Endothelial cell of umbilical vein (primary cell): ENCODE results near the gene CNOT6. TPM values are rescaled to one million over a fixed set of nuclear protein-coding genes. Genes with fewer than 3 reads are reported as not detected.

ENCODE experiments used
- BruUV-seq: library from RNA; stranded (reverse); fragments of 400-500 nt; replicated peaks from 2 replicates; lab custom pipeline; 2021; lab: Mats Ljungman, UMichigan
- CTCF ChIA-PET: fragments of 300-600, 350-600 bp; sonication (Branson Sonifier 250); formaldehyde crosslinking; loops from one replicate; lab custom pipeline; 2021; ENCODE audit warnings: antibody characterized with exemption, inconsistent platforms; lab: Charles Lee
- POLR2A ChIA-PET: fragments of 300-600, 350-600 bp; sonication (Branson Sonifier 250); formaldehyde crosslinking; loops from one replicate; lab custom pipeline; 2021; ENCODE audit warnings: antibody characterized with exemption, inconsistent platforms; lab: Charles Lee
- DNase-seq: peaks from one replicate; pipeline ENCODE4 v3.0.0-alpha.2; 2011; ENCODE audit warnings: low read depth, low spot score
- FAIRE-seq: peaks from 2 replicates; lab custom pipeline; 2011; peaks lifted over from hg19 to GRCh38; lab: Jason Lieb, UNC
- H2AFZ ChIP-seq: 2 replicates; pipeline ENCODE4 v1.6.0; 2012; ENCODE audit warnings: low read depth, low read length, control low read depth, inconsistent platforms
- H3K27ac ChIP-seq: 2 replicates; pipeline ENCODE4 v1.5.1; 2011; ENCODE audit warnings: low read depth, mild to moderate bottlenecking, control low read depth, low read length, moderate library complexity; ENCODE audit not compliant: insufficient read depth
- H3K27me3 ChIP-seq, 2 experiments: 2 replicates each; pipeline versions ENCODE4 v1.6.0 to v1.6.1; 2011; ENCODE audit warnings: low read length in 2 of 2, mixed read lengths in 1 of 2; ENCODE audit not compliant: control insufficient read depth in 2 of 2, insufficient read depth in 2 of 2
- H3K36me3 ChIP-seq, 2 experiments: 2 replicates in 1 of 2; 3 replicates in 1 of 2; pipeline ENCODE4 v1.5.1; 2011; ENCODE audit warnings: low read length in 2 of 2, mild to moderate bottlenecking in 1 of 2, moderate library complexity in 1 of 2; ENCODE audit not compliant: control insufficient read depth in 2 of 2, insufficient read depth in 2 of 2; ENCODE audit errors: extremely low read depth in 1 of 2
- H3K4me1 ChIP-seq: 3 replicates; pipeline ENCODE4 v1.5.1; 2011; ENCODE audit warnings: mild to moderate bottlenecking, low read length; ENCODE audit not compliant: control insufficient read depth, insufficient read depth; ENCODE audit errors: extremely low read depth
- H3K4me2 ChIP-seq: 2 replicates; pipeline ENCODE4 v1.6.1; 2011; ENCODE audit warnings: low read length, control low read depth, mixed read lengths; ENCODE audit not compliant: insufficient read depth
- H3K4me3 ChIP-seq, 3 experiments: fragments of 200-600 bp in 1 of 3; sonication (generic), shearing (Covaris generic) in 1 of 3; replicated peaks in 1 of 3; 2 replicates each; pipeline ENCODE4 v1.5.1; 2011 to 2016; ENCODE audit warnings: control low read depth in 3 of 3, low read length in 3 of 3, mild to moderate bottlenecking in 2 of 3, inconsistent platforms in 1 of 3, low read depth in 1 of 3, moderate library complexity in 1 of 3; ENCODE audit not compliant: insufficient read depth in 1 of 3
- H3K79me2 ChIP-seq: 2 replicates; pipeline ENCODE4 v1.6.0; 2012; ENCODE audit warnings: low read length, inconsistent platforms; ENCODE audit not compliant: control insufficient read depth, insufficient read depth
- H3K9ac ChIP-seq: replicated peaks from 2 replicates; pipeline ENCODE3; 2011; ENCODE audit warnings: low read length, control low read depth; ENCODE audit not compliant: insufficient read depth; ENCODE audit errors: extremely low read depth
- H3K9me1 ChIP-seq: replicated peaks from 3 replicates; pipeline ENCODE4 v1.6.0; 2011; ENCODE audit warnings: mild to moderate bottlenecking, low read length; ENCODE audit not compliant: control insufficient read depth, insufficient read depth; ENCODE audit errors: extremely low read depth
- H3K9me3 ChIP-seq: replicated peaks from 2 replicates; pipeline ENCODE4 v1.5.1; 2012; ENCODE audit warnings: low read length, inconsistent platforms; ENCODE audit not compliant: control insufficient read depth, insufficient read depth
- H4K20me1 ChIP-seq: replicated peaks from 2 replicates; pipeline ENCODE3; 2011; ENCODE audit warnings: mild to moderate bottlenecking, low read length; ENCODE audit not compliant: control insufficient read depth, insufficient read depth; ENCODE audit errors: extremely low read depth
- EZH2 ChIP-seq: IDR thresholded peaks from 2 replicates; pipeline ENCODE4 v1.6.1; 2012; ENCODE audit warnings: borderline replicate concordance, low read depth, mild to moderate bottlenecking, moderate library complexity, low read length, inconsistent platforms; ENCODE audit not compliant: severe bottlenecking
- FOS ChIP-seq: IDR thresholded peaks from 2 replicates; pipeline ENCODE4 v1.6.1; 2011; ENCODE audit warnings: mild to moderate bottlenecking, low read length, moderate library complexity, borderline replicate concordance; ENCODE audit not compliant: insufficient read depth
- GATA2 ChIP-seq: IDR thresholded peaks from 2 replicates; pipeline ENCODE4 v1.7.0; 2011; ENCODE audit warnings: low read depth, mild to moderate bottlenecking, moderate library complexity, mixed read lengths, low read length; ENCODE audit not compliant: insufficient read length, insufficient read depth
- JUN ChIP-seq: IDR thresholded peaks from 2 replicates; pipeline ENCODE4 v1.6.1; 2011; ENCODE audit warnings: borderline replicate concordance, low read depth; ENCODE audit not compliant: insufficient read length, insufficient read depth
- MYC ChIP-seq: IDR thresholded peaks from one replicate; pipeline ENCODE4 v1.6.1; 2011; ENCODE audit warnings: mild to moderate bottlenecking, low read depth, low read length
- POLR2A ChIP-seq: IDR thresholded peaks from 2 replicates; pipeline ENCODE4 v1.6.1; 2012; ENCODE audit warnings: low read depth, mild to moderate bottlenecking, control low read depth, low read length
- POLR2AphosphoS5 ChIP-seq: IDR thresholded peaks from 2 replicates; pipeline ENCODE4 v1.6.1; 2012; ENCODE audit warnings: low read depth, mild to moderate bottlenecking, control low read depth, low read length, moderate library complexity; ENCODE audit not compliant: insufficient read depth
- dilution Hi-C: fragments of 300-500 bp; cut with MboI; formaldehyde crosslinking; loops from one replicate; pipeline ENCODE4 v1.15.0; 2019; ENCODE audit warnings: low sequenced_read_pairs; ENCODE audit not compliant: extremely low pct_ligation_motif_present
- intact Hi-C: fragments of 100-400 bp; cut with micrococcal nuclease; formaldehyde crosslinking; loops from one replicate; pipeline ENCODE4 v1.10.0; 2022
- polyA plus RNA-seq, 4 experiments: library from polyadenylated mRNA; depleted of rRNA in 3 of 4; stranded (reverse) in 3 of 4; unstranded in 1 of 4; fragments of >200 nt; gene quantifications; 2 replicates each; pipeline versions ENCODE4 v1.2.1 to v1.2.3, GENCODE V29; 2011 to 2012; ENCODE audit warnings: missing spikeins in 1 of 4
- total RNA-seq: library from RNA; stranded (reverse); gene quantifications from 2 replicates; pipeline ENCODE4 v1.2.3, GENCODE V29; 2021
- TF ChIP-seq, protein P1 (sequence below): IDR thresholded peaks from 2 replicates; pipeline ENCODE4 v1.6.1; 2011; ENCODE audit not compliant: insufficient read depth, insufficient read length
- TF ChIP-seq, protein P2 (sequence below), 2 donors: IDR thresholded peaks; 1 replicate in 1 of 2; 2 replicates in 1 of 2; pipeline ENCODE4 v1.5.1; 2011; ENCODE audit warnings: low read length in 2 of 2, mild to moderate bottlenecking in 2 of 2, moderate library complexity in 2 of 2, control low read depth in 1 of 2, inconsistent platforms in 1 of 2, low read depth in 1 of 2; ENCODE audit not compliant: insufficient read depth in 1 of 2; ENCODE audit errors: extremely low read depth in 1 of 2

CNOT6 gene
- total and polyA plus RNA-seq, 2 donors (not counting 3 experiments of a cell fraction or from before 2014, with no cell fraction given) = 9.2 to 33.8 TPM

DNA sequence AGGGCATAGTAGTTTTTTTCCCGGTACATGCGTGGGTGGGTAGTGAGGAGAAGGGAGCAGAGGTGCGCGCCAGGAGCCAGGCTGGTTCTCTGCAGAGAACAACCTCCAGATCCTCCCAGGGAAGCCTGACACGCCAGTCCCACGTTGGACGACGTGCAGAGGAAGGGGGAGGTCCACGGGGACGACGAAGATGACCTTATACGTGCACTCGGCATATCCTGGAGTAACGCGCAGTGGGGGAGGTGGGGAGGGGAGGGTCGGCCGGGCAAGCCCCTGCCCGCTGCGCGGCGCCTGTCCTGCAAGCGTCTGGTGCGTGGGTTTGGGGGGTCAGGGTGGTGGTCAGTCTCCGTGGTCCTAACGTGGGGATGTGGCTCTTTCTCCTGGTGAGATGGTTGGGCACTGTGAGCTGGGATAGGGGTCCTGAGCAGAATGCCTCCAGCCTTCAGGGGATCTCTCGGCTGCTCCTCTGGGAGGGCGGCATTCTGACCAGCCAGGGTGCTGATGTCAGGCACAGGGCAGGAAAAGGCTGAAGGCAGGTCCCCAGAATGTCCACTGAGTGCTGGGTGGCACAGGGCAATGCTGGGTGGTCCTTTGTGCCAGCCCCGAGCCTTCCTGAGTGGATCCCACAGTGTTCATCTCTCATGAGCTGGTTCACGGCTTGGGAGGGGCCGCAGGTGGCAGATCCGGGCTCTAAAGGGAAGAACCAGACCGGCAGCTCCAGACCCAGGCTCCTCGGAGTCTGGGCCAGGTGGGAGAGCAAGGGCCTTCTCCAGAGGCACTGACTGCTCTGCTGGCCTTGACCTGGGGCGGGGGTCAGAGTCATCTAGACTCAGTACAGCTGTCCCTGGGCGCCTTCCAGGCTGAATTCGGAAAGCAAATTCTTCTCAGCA, 107.7 kb downstream of the CNOT6 start:
- no peak for FAIRE-seq
- H3K4me1 ChIP-seq = peaks cover 3% of the 10 kb centered on the region
- H3K4me3 ChIP-seq = no peak overlapping the region
- no peaks in the 10 kb centered on the region for H4K20me1 ChIP-seq
- ChIA-PET CTCF (no interaction called here), POLR2A (interaction anchor here (0.6 kb wide), 1 partner anchor 914 kb away, joined by 3 read pairs; no protein-coding TSS in a partner anchor)
- no peaks in the 10 kb centered on the region for H3K9me1 ChIP-seq
- dilution Hi-C loops (no loop called here), intact Hi-C loops (no loop called here)
- no peak overlapping the region for H3K27ac ChIP-seq
- no peak overlapping the region for H3K4me2 ChIP-seq
- TSS peak; percentile 57 for BruUV-seq
- H3K79me2 ChIP-seq = no peaks in the 10 kb centered on the region
- no peaks in the 10 kb centered on the region for H3K27me3 ChIP-seq
- H3K36me3 ChIP-seq = no peaks in the 10 kb centered on the region
- TF ChIP-seq, protein P1, sequence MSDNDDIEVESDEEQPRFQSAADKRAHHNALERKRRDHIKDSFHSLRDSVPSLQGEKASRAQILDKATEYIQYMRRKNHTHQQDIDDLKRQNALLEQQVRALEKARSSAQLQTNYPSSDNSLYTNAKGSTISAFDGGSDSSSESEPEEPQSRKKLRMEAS = no peak
- TF ChIP-seq, protein P2, sequence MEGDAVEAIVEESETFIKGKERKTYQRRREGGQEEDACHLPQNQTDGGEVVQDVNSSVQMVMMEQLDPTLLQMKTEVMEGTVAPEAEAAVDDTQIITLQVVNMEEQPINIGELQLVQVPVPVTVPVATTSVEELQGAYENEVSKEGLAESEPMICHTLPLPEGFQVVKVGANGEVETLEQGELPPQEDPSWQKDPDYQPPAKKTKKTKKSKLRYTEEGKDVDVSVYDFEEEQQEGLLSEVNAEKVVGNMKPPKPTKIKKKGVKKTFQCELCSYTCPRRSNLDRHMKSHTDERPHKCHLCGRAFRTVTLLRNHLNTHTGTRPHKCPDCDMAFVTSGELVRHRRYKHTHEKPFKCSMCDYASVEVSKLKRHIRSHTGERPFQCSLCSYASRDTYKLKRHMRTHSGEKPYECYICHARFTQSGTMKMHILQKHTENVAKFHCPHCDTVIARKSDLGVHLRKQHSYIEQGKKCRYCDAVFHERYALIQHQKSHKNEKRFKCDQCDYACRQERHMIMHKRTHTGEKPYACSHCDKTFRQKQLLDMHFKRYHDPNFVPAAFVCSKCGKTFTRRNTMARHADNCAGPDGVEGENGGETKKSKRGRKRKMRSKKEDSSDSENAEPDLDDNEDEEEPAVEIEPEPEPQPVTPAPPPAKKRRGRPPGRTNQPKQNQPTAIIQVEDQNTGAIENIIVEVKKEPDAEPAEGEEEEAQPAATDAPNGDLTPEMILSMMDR (IDR thresholded peaks at IDR 0.05; ENCODE audit: extremely low read depth in 1 of 2, insufficient read depth in 1 of 2, low read depth in 1 of 2, low read length in 2 of 2) = no peak
- TF ChIP-seq POLR2A (no peak), GATA2 (no peak), POLR2AphosphoS5 (no peak), MYC (no peak), FOS (no peak), JUN (no peak), EZH2 (no peak)
- no peak for DNase-seq
- H3K9ac ChIP-seq = no peak overlapping the region
- H2AFZ ChIP-seq = no peak overlapping the region
- no peaks in the 10 kb centered on the region for H3K9me3 ChIP-seq
